ENCODE data around the gene SEMA3A.

GRCh38 chr7:83957333-83957732, 237.3 kb downstream of the SEMA3A start:
- TF ChIP-seq CTCF (IDR thresholded peaks at IDR 0.05): no peak
- no peak for TF ChIP-seq POLR2A (IDR thresholded peaks at IDR 0.05)
